Measurements from ENCODE around the gene GPC6. TPM values are rescaled to one million over a fixed set of nuclear protein-coding genes. Genes with fewer than 3 reads are reported as not detected.

Gene GPC6
- polyA plus RNA-seq, 1 donor (not counting 4 experiments of a cell fraction or from before 2014, with no cell fraction given): 0.42 TPM

GRCh38 chr13:94399812-94400211 lies 1173.2 kb downstream of the GPC6 start:
- no peaks in the 10 kb centered on the region for H3K79me2 ChIP-seq (ENCODE audit: control insufficient read depth, insufficient read depth, low read length)
- no peaks in the 10 kb centered on the region for H3K36me3 ChIP-seq (ENCODE audit: control insufficient read depth in 2 of 2, extremely low read depth in 1 of 2, insufficient read depth in 2 of 2, low read length in 2 of 2)
- H3K4me1 ChIP-seq (ENCODE audit: control insufficient read depth, extremely low read depth, insufficient read depth, low read length): no peaks in the 10 kb centered on the region
- H3K27me3 ChIP-seq (ENCODE audit: control insufficient read depth, extremely low read depth, insufficient read depth, low read length): no peaks in the 10 kb centered on the region
- H4K20me1 ChIP-seq (ENCODE audit: control insufficient read depth, extremely low read depth, insufficient read depth, low read length): no peaks in the 10 kb centered on the region
- no peaks in the 10 kb centered on the region for H3K9me1 ChIP-seq (ENCODE audit: control insufficient read depth, extremely low read depth, insufficient read depth, low read length)
- FAIRE-seq (no peak), DNase-seq (ENCODE audit: low read depth, low spot score) (no peak)
- dilution Hi-C loops (cut with MboI; ENCODE audit: extremely low pct_ligation_motif_present, low sequenced_read_pairs): no loop called here
- no peak for TF ChIP-seq EZH2 (IDR thresholded peaks at IDR 0.05; ENCODE audit: low read length)
- TF ChIP-seq, protein P1, sequence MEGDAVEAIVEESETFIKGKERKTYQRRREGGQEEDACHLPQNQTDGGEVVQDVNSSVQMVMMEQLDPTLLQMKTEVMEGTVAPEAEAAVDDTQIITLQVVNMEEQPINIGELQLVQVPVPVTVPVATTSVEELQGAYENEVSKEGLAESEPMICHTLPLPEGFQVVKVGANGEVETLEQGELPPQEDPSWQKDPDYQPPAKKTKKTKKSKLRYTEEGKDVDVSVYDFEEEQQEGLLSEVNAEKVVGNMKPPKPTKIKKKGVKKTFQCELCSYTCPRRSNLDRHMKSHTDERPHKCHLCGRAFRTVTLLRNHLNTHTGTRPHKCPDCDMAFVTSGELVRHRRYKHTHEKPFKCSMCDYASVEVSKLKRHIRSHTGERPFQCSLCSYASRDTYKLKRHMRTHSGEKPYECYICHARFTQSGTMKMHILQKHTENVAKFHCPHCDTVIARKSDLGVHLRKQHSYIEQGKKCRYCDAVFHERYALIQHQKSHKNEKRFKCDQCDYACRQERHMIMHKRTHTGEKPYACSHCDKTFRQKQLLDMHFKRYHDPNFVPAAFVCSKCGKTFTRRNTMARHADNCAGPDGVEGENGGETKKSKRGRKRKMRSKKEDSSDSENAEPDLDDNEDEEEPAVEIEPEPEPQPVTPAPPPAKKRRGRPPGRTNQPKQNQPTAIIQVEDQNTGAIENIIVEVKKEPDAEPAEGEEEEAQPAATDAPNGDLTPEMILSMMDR (optimal IDR thresholded peaks at IDR 0.05 in 1 of 3, IDR thresholded peaks at IDR 0.05 in 1 of 3, conservative IDR thresholded peaks at IDR 0.05 in 1 of 3; ENCODE audit: extremely low read depth in 1 of 3, insufficient read depth in 2 of 3, low read length in 3 of 3): no peak
- H3K4me2 ChIP-seq (ENCODE audit: control insufficient read depth, extremely low read depth, insufficient read depth, low read depth, low read length): no peak overlapping the region
- no peak overlapping the region for H3K27ac ChIP-seq (ENCODE audit: control insufficient read depth, insufficient read depth, low read length)
- no peak overlapping the region for H2AFZ ChIP-seq (ENCODE audit: control insufficient read depth, low read length)
- no peak overlapping the region for H3K9ac ChIP-seq (ENCODE audit: control insufficient read depth, extremely low read depth, insufficient read depth, low read length)
- no peak overlapping the region for H3K4me3 ChIP-seq (ENCODE audit: control insufficient read depth in 2 of 3, extremely low read depth in 1 of 3, insufficient read depth in 2 of 3, low read depth in 1 of 3, low read length in 3 of 3)
- no peaks in the 10 kb centered on the region for H3K9me3 ChIP-seq (ENCODE audit: control insufficient read depth, low read depth, low read length)

GRCh38 chr13:94400874-94401273 lies 1174.3 kb downstream of the GPC6 start:
- H3K36me3 ChIP-seq (ENCODE audit: control insufficient read depth in 2 of 2, extremely low read depth in 1 of 2, insufficient read depth in 2 of 2, low read length in 2 of 2): no peaks in the 10 kb centered on the region
- no peak for FAIRE-seq
- H3K27me3 ChIP-seq (ENCODE audit: control insufficient read depth, extremely low read depth, insufficient read depth, low read length): no peaks in the 10 kb centered on the region
- H3K4me2 ChIP-seq (ENCODE audit: control insufficient read depth, extremely low read depth, insufficient read depth, low read depth, low read length): no peak overlapping the region
- TF ChIP-seq, protein P1 (optimal IDR thresholded peaks at IDR 0.05 in 1 of 3, IDR thresholded peaks at IDR 0.05 in 1 of 3, conservative IDR thresholded peaks at IDR 0.05 in 1 of 3; ENCODE audit: extremely low read depth in 1 of 3, insufficient read depth in 2 of 3, low read length in 3 of 3): no peak
- TF ChIP-seq EZH2 (IDR thresholded peaks at IDR 0.05; ENCODE audit: low read length): no peak
- H2AFZ ChIP-seq (ENCODE audit: control insufficient read depth, low read length): no peak overlapping the region
- H3K9ac ChIP-seq (ENCODE audit: control insufficient read depth, extremely low read depth, insufficient read depth, low read length): no peak overlapping the region
- no peaks in the 10 kb centered on the region for H3K4me1 ChIP-seq (ENCODE audit: control insufficient read depth, extremely low read depth, insufficient read depth, low read length)
- dilution Hi-C loops (cut with MboI; ENCODE audit: extremely low pct_ligation_motif_present, low sequenced_read_pairs): no loop called here
- no peak for DNase-seq (ENCODE audit: low read depth, low spot score)
- no peaks in the 10 kb centered on the region for H4K20me1 ChIP-seq (ENCODE audit: control insufficient read depth, extremely low read depth, insufficient read depth, low read length)
- H3K27ac ChIP-seq (ENCODE audit: control insufficient read depth, insufficient read depth, low read length): no peak overlapping the region
- H3K9me1 ChIP-seq (ENCODE audit: control insufficient read depth, extremely low read depth, insufficient read depth, low read length): no peaks in the 10 kb centered on the region
- H3K4me3 ChIP-seq (ENCODE audit: control insufficient read depth in 2 of 3, extremely low read depth in 1 of 3, insufficient read depth in 2 of 3, low read depth in 1 of 3, low read length in 3 of 3): no peak overlapping the region
- no peaks in the 10 kb centered on the region for H3K9me3 ChIP-seq (ENCODE audit: control insufficient read depth, low read depth, low read length)
- H3K79me2 ChIP-seq (ENCODE audit: control insufficient read depth, insufficient read depth, low read length): no peaks in the 10 kb centered on the region

Data from keratinocyte (primary cell).